HG03060 (cell line): ENCODE measurements around the gene SDHC.

Source experiments
- ATAC-seq: cut with Tn5 transposase; IDR thresholded peaks from one replicate; pipeline ENCODE4 v1.9.1; 2021; ENCODE audit warnings: low read depth, moderate number of reproducible peaks; ENCODE audit not compliant: unreplicated experiment

SDHC gene

GRCh38 chr1:161314201-161314981 is at the start of gene SDHC:
Gene SDHC, plus strand, starts transcription at chr1:161314381. Its CDS starts 25 bp downstream, at chr1:161314406.
- ATAC-seq = peak; percentile 74

GRCh38 chr1:161265305-161265704 is 48.9 kb upstream of the SDHC start:
- ATAC-seq = no peak

- ATAC-seq = no peak
Observed at GRCh38 chr1:161266202-161266601, 48.0 kb upstream of the SDHC start.

GRCh38 chr1:161266836-161267235 is 47.3 kb upstream of the SDHC start:
- ATAC-seq = no peak

- ATAC-seq = no peak
Observed at GRCh38 chr1:161267321-161267720, 46.9 kb upstream of the SDHC start.

GRCh38 chr1:161273402-161273801 is 40.8 kb upstream of the SDHC start:
- no peak for ATAC-seq

- ATAC-seq = no peak
Observed at GRCh38 chr1:161274874-161275273, 39.3 kb upstream of the SDHC start.

- ATAC-seq = no peak
Observed at GRCh38 chr1:161282991-161283390, 31.2 kb upstream of the SDHC start.

- no peak for ATAC-seq
Observed at GRCh38 chr1:161285113-161285512, 29.1 kb upstream of the SDHC start.

GRCh38 chr1:161285521-161285920 is 28.7 kb upstream of the SDHC start:
- ATAC-seq = no peak

GRCh38 chr1:161287482-161288054 is 26.6 kb upstream of the SDHC start:
- ATAC-seq = no peak

- ATAC-seq = no peak
Observed at GRCh38 chr1:161290779-161291178, 23.4 kb upstream of the SDHC start.

GRCh38 chr1:161297415-161297814 is 16.8 kb upstream of the SDHC start:
- no peak for ATAC-seq

- no peak for ATAC-seq
Observed at GRCh38 chr1:161298116-161298515, 16.1 kb upstream of the SDHC start.

GRCh38 chr1:161299347-161299746 is 14.8 kb upstream of the SDHC start:
- no peak for ATAC-seq

GRCh38 chr1:161300478-161300877 is 13.7 kb upstream of the SDHC start:
- ATAC-seq = no peak

- ATAC-seq = no peak
Observed at GRCh38 chr1:161304927-161305866, 9.0 kb upstream of the SDHC start.

- ATAC-seq = no peak
Observed at GRCh38 chr1:161305867-161306519, 8.2 kb upstream of the SDHC start.

GRCh38 chr1:161307230-161307768 is 6.9 kb upstream of the SDHC start:
- ATAC-seq = no peak

GRCh38 chr1:161307892-161308638 is 6.1 kb upstream of the SDHC start:
- ATAC-seq = no peak
